Breast epithelium (tissue), 4 donors: ENCODE measurements around the gene TEAD1. TPM values are rescaled to one million over a fixed set of nuclear protein-coding genes. Genes with fewer than 3 reads are reported as not detected.
A peak's percentile ranks its signal among the peaks of the same experiment; 100 is the strongest.

Experiments
- DNase-seq, 2 donors: peaks; one replicate each; pipeline ENCODE4 v3.0.0-alpha.2; 2019; ENCODE audit warnings: low spot score in 2 of 2
- H3K27ac ChIP-seq, 2 donors: fragments of 200-600 bp; sonication (generic) in 1 of 2; one replicate each; pipeline ENCODE4 v1.5.1; 2016 to 2019; ENCODE audit warnings: mild to moderate bottlenecking in 1 of 2
- H3K27me3 ChIP-seq, 2 donors: fragments of 200-600 bp; sonication (generic) in 1 of 2; one replicate each; pipeline versions ENCODE4 v1.5.1 to v1.6.0; 2017 to 2019; ENCODE audit warnings: control low read depth in 1 of 2, mild to moderate bottlenecking in 1 of 2
- H3K36me3 ChIP-seq: fragments of 200-600 bp; one replicate; pipeline ENCODE4 v1.5.1; 2019
- H3K4me1 ChIP-seq, 2 donors: fragments of 200-600 bp; sonication (generic); one replicate each; pipeline ENCODE4 v1.5.1; 2016 to 2019; ENCODE audit warnings: control low read depth in 1 of 2
- H3K4me3 ChIP-seq, 3 donors: fragments of 200-600 bp; sonication (generic); 1 replicate in 2 of 3; 2 replicates in 1 of 3; pipeline ENCODE4 v1.5.1; 2016 to 2019; ENCODE audit warnings: mild to moderate bottlenecking in 3 of 3, moderate library complexity in 2 of 3
- H3K9me3 ChIP-seq, 2 donors: fragments of 200-600 bp; sonication (generic) in 1 of 2; one replicate each; pipeline ENCODE4 v1.5.1; 2016 to 2019; ENCODE audit warnings: control low read depth in 1 of 2
- CTCF ChIP-seq, 3 donors: fragments of 450-650 bp; IDR thresholded peaks; one replicate each; pipeline ENCODE4 v1.5.1; 2016 to 2017; ENCODE audit warnings: antibody characterized with exemption in 3 of 3, mild to moderate bottlenecking in 3 of 3, moderate library complexity in 3 of 3
- POLR2A ChIP-seq: fragments of 450-650 bp; IDR thresholded peaks from one replicate; pipeline ENCODE4 v1.6.1; 2016; ENCODE audit warnings: antibody characterized with exemption, mild to moderate bottlenecking, moderate library complexity
- POLR2AphosphoS5 ChIP-seq, 3 donors: sonication (generic); formaldehyde crosslinking; IDR thresholded peaks; one replicate each; pipeline ENCODE4 v1.6.1; 2017; ENCODE audit warnings: antibody characterized with exemption in 3 of 3
- intact Hi-C: fragments of 100-400 bp; cut with DNase I; formaldehyde crosslinking; loops from one replicate; pipeline ENCODE4 v1.15.1; 2023; ENCODE audit warnings: low total_unique reads
- total RNA-seq, 3 donors: library from RNA; depleted of rRNA; stranded (reverse); fragments of >200 nt; gene quantifications; one replicate each; pipeline ENCODE4 v1.1.0, GENCODE V29; 2016

TEAD1 gene
- total RNA-seq, 3 donors from 2014 or later: 67.8 to 110 (median 80.1) TPM

GRCh38 chr11:12696911-12697581 lies 22.8 kb downstream of the TEAD1 start:
- TF ChIP-seq POLR2AphosphoS5 (IDR thresholded peaks at IDR 0.05) (no peak), CTCF (IDR thresholded peaks at IDR 0.05) (no peak), POLR2A (no peak)
- DNase-seq: no peak
- H3K4me1 ChIP-seq: peaks cover 0 to 26% of the 10 kb centered on the region in 2 donors
- intact Hi-C loops: no loop called here
- H3K9me3 ChIP-seq: no peaks in the 10 kb centered on the region
- H3K4me3 ChIP-seq: no peak overlapping the region
- H3K36me3 ChIP-seq: no peaks in the 10 kb centered on the region
- H3K27me3 ChIP-seq: no peaks in the 10 kb centered on the region
- peak overlapping the region; percentile 95 to 96 for H3K27ac ChIP-seq

DNA sequence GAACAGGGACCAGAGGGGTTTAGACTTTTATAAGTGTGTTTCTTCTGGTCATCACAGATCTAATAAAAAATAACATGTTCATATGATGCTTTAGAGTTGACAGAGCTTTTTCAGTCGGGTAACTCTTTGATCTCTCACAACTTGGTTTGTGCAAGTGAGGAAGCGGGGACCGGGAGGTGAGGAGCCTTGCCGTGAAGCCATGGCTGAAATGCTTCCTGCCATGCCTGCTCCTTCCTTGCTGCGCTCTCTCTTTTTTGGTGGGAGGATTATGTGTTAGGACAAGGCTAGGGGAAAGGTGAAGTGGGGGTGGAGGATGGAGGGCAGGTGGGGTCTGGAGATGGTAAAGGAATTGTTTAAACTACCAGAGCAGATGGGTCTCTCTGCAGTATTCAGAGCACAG lies 23.8 kb downstream of the TEAD1 start:
- Histone ChIP-seq H3K27ac (no peak overlapping the region), H3K27me3 (no peaks in the 10 kb centered on the region), H3K4me1 (peaks cover 0 to 25% of the 10 kb centered on the region in 2 donors), H3K4me3 (no peak overlapping the region), H3K9me3 (no peaks in the 10 kb centered on the region), H3K36me3 (no peaks in the 10 kb centered on the region)
- DNase-seq: no peak
- TF ChIP-seq POLR2AphosphoS5 (IDR thresholded peaks at IDR 0.05) (no peak), POLR2A (no peak), CTCF (IDR thresholded peaks at IDR 0.05) (no peak)
- intact Hi-C loops: no loop called here

DNA sequence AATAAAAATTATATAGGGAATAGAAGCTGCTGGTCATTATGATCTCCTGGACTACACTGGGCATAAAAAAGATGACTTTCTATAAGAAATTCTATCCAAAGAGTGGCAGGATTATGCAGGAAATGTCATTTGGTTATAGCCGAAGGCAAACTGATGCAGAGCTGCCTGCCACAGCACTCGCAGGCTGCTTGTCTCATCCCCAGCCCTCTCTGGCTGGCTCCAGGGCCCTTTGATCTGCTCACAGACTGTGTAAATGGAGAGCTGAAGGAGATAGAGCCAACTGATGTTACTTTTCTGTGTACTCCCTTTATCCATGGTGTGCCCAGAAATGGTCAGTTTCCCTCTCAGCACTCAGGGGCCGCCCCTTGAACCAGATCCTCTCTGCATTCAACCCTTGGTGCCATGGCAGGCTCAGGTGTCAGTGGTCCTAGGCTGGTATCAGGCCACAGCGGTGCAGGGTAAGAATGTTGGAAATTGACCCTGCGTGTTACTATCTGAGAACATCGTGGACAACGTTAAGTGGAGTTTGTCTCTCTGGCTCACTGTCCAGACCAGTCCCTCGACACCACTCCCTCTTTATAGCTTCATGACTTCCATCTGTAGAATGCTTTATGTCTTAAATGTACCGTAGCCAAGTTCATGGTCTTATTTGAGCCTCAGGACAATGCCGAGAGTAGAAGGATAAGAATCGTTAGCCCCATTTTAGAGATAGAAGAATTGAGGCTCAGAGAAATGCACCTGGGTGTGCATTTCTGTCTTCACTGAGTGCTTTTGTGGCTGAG lies 27.8 kb downstream of the TEAD1 start:
- TF ChIP-seq POLR2A (no peak), POLR2AphosphoS5 (IDR thresholded peaks at IDR 0.05) (no peak), CTCF (IDR thresholded peaks at IDR 0.05) (no peak)
- intact Hi-C loops: no loop called here
- DNase-seq: no peak
- Histone ChIP-seq H3K36me3 (no peaks in the 10 kb centered on the region), H3K4me1 (no peaks in the 10 kb centered on the region), H3K27ac (no peak overlapping the region), H3K27me3 (no peaks in the 10 kb centered on the region), H3K9me3 (no peaks in the 10 kb centered on the region), H3K4me3 (no peak overlapping the region)

- no peak for DNase-seq
- intact Hi-C loops: no loop called here
- no peak overlapping the region for H3K27ac ChIP-seq
- H3K4me3 ChIP-seq: no peak overlapping the region
- H3K36me3 ChIP-seq: no peaks in the 10 kb centered on the region
- no peak for TF ChIP-seq POLR2A
- TF ChIP-seq CTCF (IDR thresholded peaks at IDR 0.05): no peak
- no peak for TF ChIP-seq POLR2AphosphoS5 (IDR thresholded peaks at IDR 0.05)
- no peaks in the 10 kb centered on the region for H3K27me3 ChIP-seq
- no peaks in the 10 kb centered on the region for H3K9me3 ChIP-seq
- H3K4me1 ChIP-seq: no peaks in the 10 kb centered on the region
Measured at GRCh38 chr11:12702999-12703453, 28.8 kb downstream of the TEAD1 start.

DNA sequence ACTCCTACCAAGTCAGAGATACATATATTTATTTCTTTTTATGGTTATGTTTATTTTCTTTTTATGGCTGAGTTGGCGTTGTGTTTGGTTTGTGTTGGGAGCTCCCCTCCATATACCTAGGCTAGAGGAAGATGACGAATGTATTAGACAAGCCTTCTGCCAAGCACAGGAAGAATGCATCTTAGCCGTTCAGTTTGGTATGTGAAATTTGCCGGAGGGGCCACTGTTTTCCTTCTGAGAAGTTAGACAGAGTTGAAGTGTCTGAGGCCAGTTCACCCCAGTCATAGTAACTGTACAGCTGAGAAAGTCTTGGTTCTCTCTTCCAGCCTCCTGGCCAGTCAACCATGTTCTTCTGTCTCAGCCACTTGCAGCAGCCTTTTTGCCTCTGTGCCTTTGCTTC lies 29.8 kb downstream of the TEAD1 start:
- intact Hi-C loops: no loop called here
- no peak for DNase-seq
- no peak overlapping the region for H3K4me3 ChIP-seq
- no peaks in the 10 kb centered on the region for H3K36me3 ChIP-seq
- TF ChIP-seq POLR2A: no peak
- no peak for TF ChIP-seq CTCF (IDR thresholded peaks at IDR 0.05)
- no peak for TF ChIP-seq POLR2AphosphoS5 (IDR thresholded peaks at IDR 0.05)
- H3K27me3 ChIP-seq: no peaks in the 10 kb centered on the region
- no peak overlapping the region for H3K27ac ChIP-seq
- H3K9me3 ChIP-seq: no peaks in the 10 kb centered on the region
- no peaks in the 10 kb centered on the region for H3K4me1 ChIP-seq
